DMS79 (cell line): ENCODE measurements around the gene SLC13A3.

Experiments
- DNase-seq: peaks from one replicate; lab custom pipeline; 2025; lab: John Stamatoyannopoulos, UW

The SLC13A3 gene

DNA sequence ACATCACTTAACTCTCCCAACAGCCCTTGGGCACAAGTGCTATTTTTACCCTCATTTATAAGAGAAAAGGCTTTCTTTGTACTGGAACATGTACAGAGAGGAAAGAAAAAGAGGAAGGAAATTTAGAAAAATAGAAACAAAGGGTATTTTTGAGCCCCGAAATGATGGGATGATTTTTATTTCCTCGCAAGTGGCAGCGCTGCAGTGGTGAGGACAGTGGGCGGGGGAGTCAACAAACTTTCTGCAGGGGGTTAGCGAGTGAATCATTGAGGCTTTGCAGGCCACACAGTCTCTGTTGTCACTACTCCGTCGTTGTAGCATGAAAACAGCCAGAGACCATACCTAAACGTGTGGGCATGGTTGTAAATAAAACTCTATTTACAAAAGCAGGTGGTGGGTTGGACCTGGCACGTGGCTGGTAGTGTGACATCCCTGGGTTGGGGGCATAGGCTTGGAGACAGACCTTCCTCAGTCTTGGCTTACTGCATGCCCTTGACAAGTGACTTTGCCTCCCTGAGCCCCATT, 75.3 kb downstream of the SLC13A3 start:
- DNase-seq = no peak

DNA sequence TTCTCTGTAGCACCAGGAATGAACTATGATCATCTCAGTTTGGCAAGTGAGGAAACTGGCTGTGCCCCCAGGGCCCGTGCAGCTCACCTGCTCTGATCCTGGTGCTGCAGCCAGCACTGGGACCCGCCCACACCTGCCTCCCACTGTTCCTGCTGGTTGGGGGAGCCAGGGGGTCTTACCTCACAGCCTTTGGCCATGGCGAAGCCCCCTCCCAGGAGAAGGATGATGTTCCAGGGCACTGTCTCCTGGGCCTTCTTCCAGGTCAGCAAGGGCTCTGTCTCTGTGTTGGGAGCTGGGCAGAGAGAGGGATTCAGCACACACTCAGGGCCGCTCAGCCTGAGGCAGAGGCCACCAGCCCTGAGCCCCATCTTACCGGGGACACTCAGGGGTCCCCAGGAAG, 75.9 kb downstream of the SLC13A3 start:
- DNase-seq = no peak

DNA sequence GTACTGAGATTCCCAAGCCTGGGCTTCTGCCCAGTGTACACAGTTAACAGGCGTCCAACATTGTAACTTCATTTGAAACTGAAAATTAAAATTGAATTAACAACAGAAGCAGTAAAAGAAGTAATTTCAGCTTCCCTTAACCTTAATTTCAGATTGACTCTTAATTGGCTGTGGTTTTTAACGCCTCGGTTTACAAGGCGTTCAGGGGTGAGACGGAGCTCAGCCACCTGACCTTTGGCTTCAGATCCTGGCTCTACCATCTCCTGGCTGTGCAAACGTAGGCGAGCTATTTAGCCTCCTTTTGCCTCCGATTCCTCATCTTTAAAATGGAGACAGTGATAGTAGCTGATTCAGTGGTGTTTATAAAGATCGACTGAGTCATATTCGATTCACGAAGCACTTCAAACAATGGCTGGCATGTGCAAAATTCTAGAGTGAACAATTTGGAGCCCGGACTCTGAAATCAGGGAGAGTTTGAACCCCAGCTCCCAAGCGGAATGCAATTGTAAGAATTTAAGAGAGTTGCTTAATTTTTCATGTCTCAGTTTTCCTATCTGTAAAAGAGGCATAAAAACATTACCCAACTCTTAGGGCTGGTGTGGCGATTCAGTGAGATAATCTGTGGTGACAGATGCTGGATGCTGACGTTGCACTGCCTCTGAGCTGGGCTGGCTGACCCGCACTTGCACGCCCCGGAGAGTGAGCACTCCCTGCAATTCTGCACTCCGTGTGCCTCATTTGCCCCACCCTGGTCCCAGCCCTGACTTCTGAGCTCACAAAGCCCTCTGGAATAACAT, 77.3 kb downstream of the SLC13A3 start:
- DNase-seq = no peak

DNA sequence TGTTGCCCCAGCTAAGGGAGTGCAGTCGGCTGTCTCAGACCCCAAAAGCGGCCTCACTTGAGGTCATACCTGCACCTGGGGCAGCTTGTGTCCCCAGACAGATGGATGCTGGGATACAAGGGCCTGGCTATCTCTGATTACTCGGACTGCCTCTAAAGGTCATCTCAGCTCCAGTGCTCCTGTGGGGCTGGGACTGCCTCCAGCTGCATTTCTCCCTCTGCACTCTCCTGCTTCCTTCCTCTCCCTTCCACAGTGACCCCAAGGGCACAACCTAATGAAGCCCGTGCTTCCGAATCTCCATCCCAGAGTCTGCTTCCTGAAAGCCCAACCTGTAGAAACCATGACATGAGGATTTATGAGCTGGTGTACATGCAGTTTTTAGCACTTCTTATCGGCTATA, 78.0 kb downstream of the SLC13A3 start:
- no peak for DNase-seq

DNA sequence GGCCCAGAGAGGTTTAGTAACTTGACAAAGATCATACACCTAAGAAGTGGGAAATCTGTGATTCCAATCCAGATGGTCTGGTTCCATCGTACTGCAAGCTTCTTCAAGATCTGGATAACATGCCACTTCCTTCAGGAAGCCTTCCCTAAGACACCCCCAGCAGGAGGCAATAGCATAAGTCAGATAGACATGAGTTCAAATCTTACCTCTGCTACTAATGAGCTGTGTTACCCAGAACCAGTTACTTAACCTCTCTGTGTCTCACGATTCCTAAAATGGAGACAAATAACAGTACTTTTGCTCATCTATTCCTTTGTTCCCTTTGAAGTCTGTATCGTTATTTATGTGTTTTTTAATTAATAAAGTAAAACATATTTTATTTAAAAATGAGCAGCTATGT, 78.5 kb downstream of the SLC13A3 start:
- DNase-seq = no peak

DNA sequence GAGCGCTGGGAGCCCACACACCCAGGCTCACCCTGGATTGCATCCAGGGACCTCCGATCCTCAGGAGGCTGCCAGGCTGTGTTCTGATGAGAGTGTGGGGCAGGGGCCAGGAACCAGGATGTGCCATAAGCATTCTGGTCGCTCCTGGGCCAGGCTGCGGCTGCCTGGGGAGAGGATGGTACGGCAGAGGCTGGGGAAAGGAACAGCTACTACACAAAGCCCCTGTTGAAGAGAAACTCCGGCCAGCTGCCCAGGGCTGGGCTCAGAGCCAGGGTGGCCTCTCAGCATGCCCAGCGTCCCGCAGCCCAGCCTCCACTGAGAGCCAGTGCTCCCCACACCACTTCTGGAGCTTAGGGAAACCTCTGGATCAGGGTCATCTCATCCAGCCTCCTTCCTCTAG, 79.1 kb downstream of the SLC13A3 start:
- no peak for DNase-seq

DNA sequence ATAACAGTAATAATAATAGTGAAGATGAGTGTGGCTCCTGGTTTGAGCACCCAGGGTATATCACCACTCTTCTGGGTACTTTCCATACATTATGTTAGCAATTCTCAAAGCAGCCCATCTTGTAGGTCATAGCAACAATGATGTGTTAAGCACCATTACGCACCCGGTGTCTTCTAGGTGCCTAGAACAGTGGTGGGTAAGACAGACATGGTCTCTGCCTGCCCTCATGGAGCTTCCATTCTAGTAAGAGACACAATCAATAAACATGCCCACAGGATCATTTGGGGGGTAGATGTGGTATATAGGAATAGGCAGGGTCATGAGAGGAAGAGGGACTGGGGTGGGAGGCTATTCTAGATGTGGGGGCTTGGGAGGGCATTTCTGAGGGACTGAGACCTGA, 79.8 kb downstream of the SLC13A3 start:
- DNase-seq = no peak

DNA sequence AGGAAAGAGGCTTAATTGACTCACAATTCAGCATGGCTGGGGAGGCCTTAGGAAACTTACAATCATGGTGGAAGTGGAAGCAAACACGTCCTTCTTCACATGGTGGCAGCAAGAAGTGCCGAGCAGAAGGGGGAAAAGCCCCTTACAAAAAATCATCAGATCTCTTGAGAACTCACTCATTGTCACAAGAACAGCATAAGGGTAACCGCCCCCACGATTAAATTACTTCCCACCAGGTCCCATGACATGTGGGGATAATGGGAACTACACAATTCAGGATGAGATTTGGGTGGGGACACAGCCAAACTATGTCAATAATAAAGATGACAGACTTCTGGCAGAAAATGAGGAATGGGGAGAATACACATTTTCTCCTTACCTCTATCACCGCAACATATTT, 80.3 kb downstream of the SLC13A3 start:
- no peak for DNase-seq

DNA sequence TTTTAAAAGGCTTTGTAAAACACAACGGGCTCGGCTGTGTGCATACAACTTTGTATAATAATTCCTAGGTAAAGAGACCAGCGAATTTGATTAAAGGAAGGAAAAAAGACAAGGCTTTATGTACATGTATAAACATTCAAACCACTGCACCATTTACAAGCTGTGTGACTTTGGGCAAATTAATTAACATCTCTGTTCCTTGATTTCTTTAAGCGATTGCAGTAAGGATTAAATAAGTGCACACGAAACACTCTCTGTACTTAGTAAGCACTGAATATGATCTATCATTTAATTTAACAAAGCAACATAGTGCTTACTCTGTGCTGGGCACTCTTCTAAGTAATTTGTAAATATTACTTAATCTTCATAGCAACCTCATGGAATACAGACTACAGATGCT, 81.3 kb downstream of the SLC13A3 start:
- DNase-seq = no peak

DNA sequence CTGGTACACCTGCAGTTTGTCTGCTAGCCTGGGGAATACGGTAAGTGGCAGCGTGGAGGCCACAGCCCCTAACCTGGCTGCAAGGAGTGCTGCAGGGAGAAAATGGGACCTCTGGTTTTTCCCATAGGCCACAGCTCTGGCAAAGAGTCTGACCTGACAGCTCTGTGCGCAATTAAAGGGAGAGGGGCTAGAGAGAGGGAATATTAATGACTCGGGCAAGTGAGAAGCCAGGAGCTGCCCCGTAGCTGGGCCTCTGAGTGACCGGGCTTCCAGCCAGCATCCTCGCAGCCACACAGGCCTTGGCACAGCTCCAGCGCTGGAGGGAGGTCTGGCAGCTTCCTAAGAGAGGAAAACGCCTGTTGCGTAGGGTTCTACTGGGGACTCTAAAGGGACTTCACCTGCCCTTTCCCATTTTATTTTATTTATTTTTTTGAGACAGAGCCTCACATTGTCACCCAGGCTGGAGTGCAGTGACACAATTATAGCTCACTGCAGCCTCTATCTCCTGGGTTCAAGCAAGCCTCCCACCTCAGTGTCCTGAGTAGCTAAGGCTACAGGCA, 82.6 kb downstream of the SLC13A3 start:
- DNase-seq = peak; percentile 69

DNA sequence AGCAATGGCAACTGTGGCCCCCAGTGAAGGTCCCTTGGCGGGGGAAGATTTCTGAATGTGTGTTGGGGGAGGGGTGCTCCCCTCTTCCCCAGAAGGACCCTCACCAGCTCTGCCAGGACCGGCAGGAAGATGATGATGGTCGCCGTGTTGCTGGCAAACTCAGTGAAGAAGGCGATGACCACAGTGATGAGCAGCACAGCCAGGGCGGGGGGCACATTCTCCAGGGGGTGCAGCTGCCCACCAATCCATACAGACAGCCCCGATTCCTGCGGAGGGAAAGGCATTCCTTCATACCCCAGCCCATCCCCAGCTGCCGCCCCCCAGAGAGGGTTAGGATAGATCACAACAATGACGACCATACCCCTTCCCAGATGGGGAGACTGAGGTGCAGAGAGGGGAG, 85.1 kb downstream of the SLC13A3 start:
- DNase-seq = no peak

DNA sequence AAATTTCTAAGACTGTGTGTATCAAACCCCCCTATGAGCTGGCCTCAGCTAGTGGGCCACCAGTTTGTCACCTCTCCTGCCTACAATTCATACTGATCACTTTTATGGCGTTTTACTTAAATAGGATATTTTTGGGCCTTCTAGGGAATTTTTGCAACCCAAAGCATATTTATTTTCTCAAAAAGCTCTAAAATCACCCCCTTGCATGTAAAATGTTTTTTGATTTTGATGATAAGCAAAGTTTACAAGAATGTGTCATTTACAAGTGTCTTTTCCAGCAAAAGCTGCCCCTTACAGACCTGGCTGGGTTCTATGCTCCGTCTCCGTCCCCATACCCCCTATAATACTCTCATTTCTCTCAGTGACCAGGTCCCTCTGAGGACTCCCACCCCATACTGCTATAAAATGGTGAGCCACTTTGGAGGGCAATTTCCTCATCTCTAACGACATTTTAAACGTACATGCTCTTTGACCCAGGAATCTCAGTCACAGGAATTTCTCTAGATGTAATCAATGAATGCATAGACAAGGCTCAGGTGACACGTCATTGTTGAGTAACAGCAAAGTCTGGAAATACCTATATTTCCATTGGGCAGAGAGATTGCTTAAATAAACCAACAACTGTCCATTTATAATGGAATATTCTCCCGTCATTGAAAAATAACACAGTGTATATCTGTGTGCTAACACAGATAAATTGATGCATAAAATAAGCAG, 86.9 kb downstream of the SLC13A3 start:
- DNase-seq = no peak

DNA sequence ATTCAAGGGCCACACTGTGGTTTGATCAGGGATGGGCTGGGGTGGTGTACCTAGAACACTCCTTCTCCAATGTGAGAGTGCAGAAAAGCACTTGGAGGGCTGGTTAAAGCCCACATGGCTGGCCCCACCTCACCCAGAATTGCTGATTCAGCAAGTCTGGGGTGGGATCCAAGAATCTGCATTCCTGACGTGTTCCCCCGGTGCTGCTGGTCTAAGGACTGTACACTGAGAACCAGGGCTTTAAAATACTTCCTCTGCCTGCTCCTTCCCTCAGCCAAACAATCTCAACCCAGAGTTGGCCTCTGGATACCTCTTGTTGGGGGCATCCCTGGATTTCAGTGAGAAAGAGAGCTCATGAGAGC, 87.4 kb downstream of the SLC13A3 start:
- DNase-seq = no peak

DNA sequence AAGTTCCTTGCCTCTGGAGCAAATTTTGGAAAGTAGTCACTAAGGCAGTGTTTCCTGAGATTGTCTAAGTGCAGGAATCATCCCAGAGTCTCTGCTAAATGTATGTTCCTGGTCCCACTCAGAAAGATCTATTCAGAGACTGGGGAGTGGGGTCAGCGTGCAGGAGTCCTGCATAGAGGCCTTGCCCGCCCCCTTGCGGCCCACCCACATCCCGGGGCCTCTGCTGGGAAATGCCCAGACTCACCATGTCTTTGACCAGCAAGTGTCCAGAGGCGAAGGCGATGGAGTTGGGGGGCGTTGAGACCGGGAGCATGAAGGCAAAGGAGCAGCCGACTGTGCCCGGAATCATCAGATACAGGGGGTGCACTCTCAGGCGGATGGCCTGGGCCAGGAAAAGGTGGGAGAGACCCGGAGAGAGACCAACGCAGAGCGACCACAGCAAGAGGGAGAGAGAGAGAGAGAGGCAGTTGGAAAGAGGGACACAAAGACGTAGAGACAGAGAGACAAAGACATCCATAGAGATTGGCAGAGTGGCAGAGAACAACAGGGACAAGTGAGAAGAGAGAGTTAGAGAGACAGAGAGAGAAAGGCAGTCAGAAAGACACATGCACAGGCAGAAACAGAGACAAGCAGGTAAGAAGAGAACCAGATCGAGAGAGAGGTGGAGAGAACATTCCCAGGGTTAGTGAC, 87.9 kb downstream of the SLC13A3 start:
- no peak for DNase-seq

DNA sequence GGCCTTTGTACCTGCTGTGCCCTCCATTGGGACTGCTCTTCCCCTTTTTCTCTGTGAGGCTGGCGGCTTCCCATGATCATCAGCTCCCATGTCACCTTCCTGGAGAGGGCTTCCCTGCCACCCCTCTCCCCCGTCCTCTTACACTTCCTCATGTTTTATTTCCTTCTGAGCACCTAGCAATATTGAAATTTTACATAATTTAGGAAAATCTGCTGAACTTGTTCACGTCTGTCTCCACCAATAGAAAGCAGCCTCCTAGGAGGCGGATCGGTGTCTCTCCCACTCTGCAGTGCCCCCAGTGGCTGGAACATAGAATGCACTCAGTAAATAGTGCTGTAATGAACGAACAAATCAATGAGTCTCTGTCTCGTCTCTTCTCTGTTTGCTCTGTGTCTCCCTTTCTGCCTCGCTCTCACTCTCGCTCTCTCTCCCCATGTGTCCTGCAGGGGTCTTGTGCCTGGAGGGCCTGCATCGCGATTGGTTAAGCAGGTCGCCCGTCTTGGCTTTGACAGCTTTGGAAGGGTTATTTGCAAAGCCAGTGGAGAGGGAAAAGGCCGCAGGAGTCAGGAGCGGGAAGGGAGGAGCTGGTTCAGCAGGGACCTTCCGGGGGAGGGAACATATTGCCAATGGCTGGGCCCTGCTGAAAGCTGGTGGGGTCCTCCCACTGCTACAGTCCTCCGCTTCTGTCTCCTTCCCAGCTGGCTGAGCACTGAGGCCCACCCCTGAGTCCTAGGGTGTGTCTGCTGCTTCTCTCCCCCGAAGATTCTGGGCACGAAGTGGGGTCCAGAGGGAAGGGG, 88.7 kb downstream of the SLC13A3 start:
- no peak for DNase-seq

DNA sequence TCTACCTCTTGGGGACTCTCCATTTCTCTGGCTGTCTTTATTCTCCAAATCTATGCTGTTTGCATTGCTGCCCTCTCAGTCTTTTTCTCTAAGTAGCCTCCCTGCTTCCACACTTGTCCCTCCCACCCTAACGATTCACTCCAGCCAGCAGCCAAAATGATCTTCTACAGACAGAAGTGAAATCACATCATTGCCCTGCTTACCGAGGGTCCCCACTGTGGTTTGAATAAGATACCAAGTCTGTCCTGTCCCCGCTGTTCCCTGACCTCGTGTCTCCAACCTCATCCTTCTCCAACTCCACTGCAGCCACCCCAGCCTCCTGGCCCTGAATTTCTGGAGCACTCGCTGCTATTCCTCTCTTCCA, 89.3 kb downstream of the SLC13A3 start:
- no peak for DNase-seq

DNA sequence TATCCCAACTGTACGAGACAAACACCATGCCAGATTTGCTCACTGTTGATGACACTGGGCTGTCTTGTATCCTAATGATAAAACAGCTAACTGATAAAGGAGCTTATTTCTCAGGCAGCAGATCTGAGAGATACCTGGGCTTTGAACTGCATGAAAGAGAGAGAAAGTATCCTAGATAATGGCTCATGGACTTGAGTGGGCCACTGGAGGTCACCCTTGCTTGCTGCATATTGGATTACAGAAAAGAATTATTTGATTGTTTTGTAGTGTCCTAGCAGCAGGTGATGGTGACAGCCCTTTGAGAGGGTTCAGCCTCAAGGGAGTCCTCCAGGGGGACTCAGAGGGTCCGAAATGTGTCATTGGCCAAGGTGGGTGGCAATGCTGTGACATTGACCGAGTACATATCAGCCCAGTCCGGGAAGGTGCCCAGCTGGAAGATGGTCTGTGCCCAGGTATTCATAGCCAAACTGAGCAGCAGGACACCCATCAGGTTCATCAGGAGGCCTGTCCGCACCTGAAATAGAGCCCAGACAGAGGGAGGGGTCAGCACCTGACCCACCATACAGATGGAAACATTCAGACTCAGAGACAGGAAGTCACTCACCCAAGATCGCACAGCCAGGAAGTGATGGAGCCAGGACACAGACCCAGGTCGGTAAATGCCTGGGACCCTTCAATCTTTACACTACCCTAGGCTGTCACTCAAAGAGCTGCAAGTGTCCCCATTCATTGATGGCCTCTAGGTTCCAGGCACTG, 91.4 kb downstream of the SLC13A3 start:
- no peak for DNase-seq

DNA sequence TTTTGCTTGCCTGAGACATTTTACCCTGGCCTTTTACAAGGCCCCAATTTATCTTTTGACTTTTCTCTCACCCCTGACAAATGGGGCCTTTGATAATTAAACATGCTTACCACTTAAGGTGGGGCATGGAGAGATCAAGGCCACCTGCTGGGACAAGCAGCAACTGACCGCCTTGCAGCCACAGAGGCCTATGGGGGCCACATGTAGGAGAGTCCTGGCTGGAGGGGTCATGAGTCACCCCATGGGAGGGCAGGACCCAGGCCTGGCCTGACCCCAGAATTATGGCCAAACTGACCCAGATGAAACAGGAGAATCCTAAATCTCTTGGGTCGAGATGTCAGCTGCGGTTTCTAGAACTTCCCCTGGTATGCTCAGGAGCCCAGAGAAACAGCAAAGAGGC, 92.3 kb downstream of the SLC13A3 start:
- DNase-seq = no peak

DNA sequence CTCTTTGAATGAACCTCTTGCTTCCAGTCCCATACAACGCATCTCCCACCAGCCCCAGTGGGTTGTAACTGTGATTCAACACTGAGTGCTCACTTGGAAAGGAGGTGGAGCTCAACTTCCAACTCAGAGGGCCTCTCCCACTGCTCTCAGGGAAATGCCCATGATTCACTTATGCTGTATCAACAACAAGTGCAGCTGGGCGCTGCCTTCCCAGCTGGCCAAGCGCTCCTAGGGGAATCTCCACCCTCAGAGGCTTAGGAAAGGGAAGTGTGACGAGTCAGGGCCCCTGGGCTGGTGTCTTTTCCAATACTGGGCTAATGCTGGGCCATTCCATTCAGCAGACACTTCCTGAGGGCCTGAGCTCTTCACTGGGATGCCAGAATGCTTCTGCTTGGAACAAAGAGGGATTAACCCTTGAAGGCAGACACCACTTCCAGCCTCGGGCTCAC, 92.7 kb downstream of the SLC13A3 start:
- DNase-seq = no peak

DNA sequence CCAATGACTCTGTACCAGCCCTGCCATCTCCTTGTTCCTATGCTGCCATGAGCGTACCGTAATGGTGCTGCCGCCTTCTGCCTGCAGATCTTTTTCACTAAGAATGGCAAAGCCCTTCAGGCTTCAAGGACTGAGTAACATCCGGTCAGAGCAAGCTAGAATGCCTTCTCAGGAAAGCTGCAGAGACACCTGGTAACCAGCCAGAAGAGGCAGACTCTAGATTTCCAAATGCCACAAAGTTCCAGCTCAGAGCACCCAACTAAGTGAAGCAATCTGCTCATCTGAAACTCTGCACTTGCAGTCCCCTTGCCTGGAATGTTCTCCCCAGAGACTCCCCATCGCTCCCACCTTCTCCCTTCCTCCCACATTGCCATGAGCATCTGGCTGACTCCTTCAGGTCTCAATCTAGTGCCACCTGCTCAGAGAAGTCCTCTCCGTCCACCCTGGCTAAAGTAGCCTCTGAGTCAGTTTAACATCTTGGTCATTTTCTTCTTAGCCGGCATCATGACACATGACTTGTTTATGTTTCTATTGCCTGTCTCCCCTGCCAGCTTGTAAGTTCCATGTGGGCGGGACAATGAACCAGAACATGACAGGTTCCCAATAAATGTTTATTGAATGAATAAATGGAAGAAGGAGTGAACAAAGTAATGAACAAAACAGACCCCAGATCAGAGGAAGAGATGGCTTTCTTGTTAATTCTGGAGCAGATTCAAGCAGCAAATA, 93.9 kb downstream of the SLC13A3 start:
- no peak for DNase-seq
